Keratinocyte (primary cell): Measurements from ENCODE around the gene SSB.
"Not testable (repeated sequence)": the region's sequence is repeated elsewhere in the genome, so short reads cannot be mapped to it uniquely, and the experiment has no call there.

Source experiments
- CTCF ChIP-seq, 3 experiments: IDR thresholded peaks in 1 of 3; conservative IDR thresholded peaks in 1 of 3; optimal IDR thresholded peaks in 1 of 3; 2 replicates in 2 of 3; 3 replicates in 1 of 3; pipeline versions ENCODE3 to v1.5.1; 2011; ENCODE audit warnings: low read length in 3 of 3, mild to moderate bottlenecking in 3 of 3, moderate library complexity in 2 of 3, control low read depth in 1 of 3, inconsistent platforms in 1 of 3; ENCODE audit not compliant: insufficient read depth in 2 of 3; ENCODE audit errors: extremely low read depth in 1 of 3
- EZH2 ChIP-seq: IDR thresholded peaks from one replicate; pipeline ENCODE4 v1.6.1; 2012; ENCODE audit warnings: inconsistent platforms, mild to moderate bottlenecking, low read length, moderate library complexity

GRCh38 chr2:169760798-169761197, 37.9 kb upstream of the SSB start:
- TF ChIP-seq CTCF (optimal IDR thresholded peaks at IDR 0.05 in 1 of 3, IDR thresholded peaks at IDR 0.05 in 1 of 3, conservative IDR thresholded peaks at IDR 0.05 in 1 of 3; ENCODE audit: extremely low read depth in 1 of 3, insufficient read depth in 2 of 3, low read length in 3 of 3); EZH2: not testable (repeated sequence)
